Epithelial cell of proximal tubule (primary cell): ENCODE measurements around the gene SERTAD1. TPM values are rescaled to one million over a fixed set of nuclear protein-coding genes. Genes with fewer than 3 reads are reported as not detected.

ENCODE experiments used
- DNase-seq: peaks from one replicate; pipeline ENCODE4 v3.0.0-alpha.2; 2011; ENCODE audit warnings: low read depth
- H3K4me3 ChIP-seq: 2 replicates; pipeline ENCODE4 v1.5.1; 2011; ENCODE audit warnings: low read depth, mild to moderate bottlenecking, low read length
- CTCF ChIP-seq: conservative IDR thresholded peaks from 2 replicates; pipeline ENCODE4 v1.5.1; 2012; ENCODE audit warnings: low read depth, mild to moderate bottlenecking, low read length
- total RNA-seq: library from RNA; depleted of rRNA; stranded (reverse); fragments of >200 nt; gene quantifications from 2 replicates; pipeline ENCODE4 v1.2.3, GENCODE V29; 2015

The SERTAD1 gene
- total RNA-seq, 1 donor from 2014 or later: 14.2 TPM

- no peak overlapping the region for H3K4me3 ChIP-seq
- no peak for DNase-seq
- TF ChIP-seq CTCF: no peak
Measured at GRCh38 chr19:40397568-40397906, 28.3 kb downstream of the SERTAD1 start.

- H3K4me3 ChIP-seq: no peak overlapping the region
- TF ChIP-seq CTCF: no peak
- DNase-seq: no peak
Measured at GRCh38 chr19:40396886-40397567, 28.8 kb downstream of the SERTAD1 start.

- TF ChIP-seq CTCF: no peak
- no peak for DNase-seq
- no peak overlapping the region for H3K4me3 ChIP-seq
Measured at GRCh38 chr19:40395956-40396355, 29.8 kb downstream of the SERTAD1 start.

GRCh38 chr19:40394816-40395210 is 31.0 kb downstream of the SERTAD1 start:
- DNase-seq: no peak

GRCh38 chr19:40393894-40394815 is 31.6 kb downstream of the SERTAD1 start:
- DNase-seq: no peak
- H3K4me3 ChIP-seq: no peak overlapping the region
- TF ChIP-seq CTCF: no peak

More at GRCh38 chr19:40394816-40395210, 31.0 kb downstream of the SERTAD1 start:
- no peak overlapping the region for H3K4me3 ChIP-seq
- no peak for TF ChIP-seq CTCF

- no peak overlapping the region for H3K4me3 ChIP-seq
- DNase-seq: no peak
- peak; percentile 34 for TF ChIP-seq CTCF
Measured at GRCh38 chr19:40392894-40393517, 32.8 kb downstream of the SERTAD1 start.
